Fibroblast of lung (primary cell): Measurements from ENCODE around the gene BMP7. TPM values are rescaled to one million over a fixed set of nuclear protein-coding genes. Genes with fewer than 3 reads are reported as not detected.

ENCODE experiments used
- DNase-seq, 2 donors: peaks; one replicate each; pipeline versions ENCODE4 v3.0.0 to v3.0.0-alpha.2; 2010; ENCODE audit warnings: low read depth in 2 of 2
- H2AFZ ChIP-seq: 2 replicates; pipeline ENCODE4 v1.5.1; 2012; ENCODE audit warnings: low read length, control low read depth, inconsistent platforms
- H3K27ac ChIP-seq: 2 replicates; pipeline ENCODE4 v1.5.1; 2011; ENCODE audit warnings: low read length, control low read depth; ENCODE audit not compliant: insufficient read depth
- H3K27me3 ChIP-seq: 2 replicates; pipeline ENCODE4 v1.5.1; 2011; ENCODE audit warnings: mild to moderate bottlenecking, low read length; ENCODE audit not compliant: control insufficient read depth, insufficient read depth
- H3K36me3 ChIP-seq: 2 replicates; pipeline ENCODE4 v1.5.1; 2011; ENCODE audit warnings: low read length; ENCODE audit not compliant: control insufficient read depth, insufficient read depth
- H3K4me1 ChIP-seq: 2 replicates; pipeline ENCODE4 v1.5.1; 2011; ENCODE audit warnings: low read length; ENCODE audit not compliant: control insufficient read depth, insufficient read depth; ENCODE audit errors: extremely low read depth
- H3K4me2 ChIP-seq: 2 replicates; pipeline ENCODE4 v1.5.1; 2011; ENCODE audit warnings: low read length, control low read depth; ENCODE audit not compliant: insufficient read depth; ENCODE audit errors: extremely low read depth
- H3K4me3 ChIP-seq, 4 experiments: fragments of 200-600 bp in 1 of 4; sonication (generic) in 1 of 4; replicated peaks in 1 of 4; 2 replicates each; pipeline ENCODE4 v1.5.1; 2011 to 2016; ENCODE audit warnings: low read length in 4 of 4, low read depth in 3 of 4, mild to moderate bottlenecking in 3 of 4, control low read depth in 2 of 4, inconsistent platforms in 1 of 4, mixed read lengths in 1 of 4; ENCODE audit not compliant: insufficient read depth in 1 of 4; ENCODE audit errors: control extremely low read depth in 1 of 4
- H3K79me2 ChIP-seq: 2 replicates; pipeline ENCODE4 v1.5.1; 2012; ENCODE audit warnings: mild to moderate bottlenecking, low read length, inconsistent platforms; ENCODE audit not compliant: control insufficient read depth, insufficient read depth
- H3K9ac ChIP-seq: 2 replicates; pipeline ENCODE4 v1.5.1; 2011; ENCODE audit warnings: mild to moderate bottlenecking, low read length, control low read depth; ENCODE audit not compliant: insufficient read depth
- H3K9me3 ChIP-seq: 2 replicates; pipeline ENCODE4 v1.5.1; 2012; ENCODE audit warnings: low read depth, low read length; ENCODE audit not compliant: control insufficient read depth, insufficient read depth
- H4K20me1 ChIP-seq: 2 replicates; pipeline ENCODE4 v1.5.1; 2011; ENCODE audit warnings: low read length; ENCODE audit not compliant: control insufficient read depth, insufficient read depth; ENCODE audit errors: extremely low read depth
- CTCF ChIP-seq, 2 donors: IDR thresholded peaks in 1 of 2; conservative IDR thresholded peaks in 1 of 2; 1 replicate in 1 of 2; 2 replicates in 1 of 2; pipeline ENCODE4 v1.5.1; 2011 to 2012; ENCODE audit warnings: low read length in 2 of 2, control low read depth in 1 of 2, inconsistent platforms in 1 of 2, low read depth in 1 of 2, mild to moderate bottlenecking in 1 of 2
- EZH2 ChIP-seq: IDR thresholded peaks from 2 replicates; pipeline ENCODE4 v1.5.1; 2012; ENCODE audit warnings: low read length, control low read depth, mild to moderate bottlenecking; ENCODE audit errors: missing control alignments
- polyA plus RNA-seq, 2 donors: library from polyadenylated mRNA; depleted of rRNA in 1 of 2; stranded (reverse) in 1 of 2; unstranded in 1 of 2; fragments of >200 nt; gene quantifications; 2 replicates each; pipeline ENCODE4 v1.2.1, GENCODE V29; 2011 to 2012; ENCODE audit warnings: missing spikeins in 1 of 2
- total RNA-seq: library from RNA; depleted of rRNA; stranded (reverse); fragments of >200 nt; gene quantifications from 2 replicates; pipeline ENCODE4 v1.2.1, GENCODE V29; 2014

The BMP7 gene
- total and polyA plus RNA-seq, 2 donors (not counting 1 experiment from before 2014, with no cell fraction given): not detected

- H3K36me3 ChIP-seq: no peaks in the 10 kb centered on the region
- DNase-seq: no peak
- H3K4me1 ChIP-seq: no peaks in the 10 kb centered on the region
- H3K9ac ChIP-seq: no peak overlapping the region
- no peaks in the 10 kb centered on the region for H4K20me1 ChIP-seq
- no peak overlapping the region for H3K27ac ChIP-seq
- TF ChIP-seq CTCF (conservative IDR thresholded peaks at IDR 0.05 in 1 of 2, IDR thresholded peaks at IDR 0.05 in 1 of 2; ENCODE audit: low read depth in 1 of 2, low read length in 2 of 2) (no peak), EZH2 (no peak)
- H3K27me3 ChIP-seq: no peaks in the 10 kb centered on the region
- H3K9me3 ChIP-seq: no peaks in the 10 kb centered on the region
- no peak overlapping the region for H3K4me2 ChIP-seq
- no peak overlapping the region for H3K4me3 ChIP-seq
- H3K79me2 ChIP-seq: no peaks in the 10 kb centered on the region
- no peak overlapping the region for H2AFZ ChIP-seq
Observed at GRCh38 chr20:57275813-57276212, 9.4 kb upstream of the BMP7 start.

- no peaks in the 10 kb centered on the region for H3K9me3 ChIP-seq
- no peaks in the 10 kb centered on the region for H3K36me3 ChIP-seq
- no peak for DNase-seq
- no peaks in the 10 kb centered on the region for H3K79me2 ChIP-seq
- no peaks in the 10 kb centered on the region for H3K27me3 ChIP-seq
- TF ChIP-seq EZH2 (no peak), CTCF (conservative IDR thresholded peaks at IDR 0.05 in 1 of 2, IDR thresholded peaks at IDR 0.05 in 1 of 2; ENCODE audit: low read depth in 1 of 2, low read length in 2 of 2) (no peak)
- H3K4me3 ChIP-seq: no peak overlapping the region
- H3K27ac ChIP-seq: no peak overlapping the region
- no peak overlapping the region for H3K9ac ChIP-seq
- H4K20me1 ChIP-seq: no peaks in the 10 kb centered on the region
- H2AFZ ChIP-seq: no peak overlapping the region
- no peak overlapping the region for H3K4me2 ChIP-seq
- H3K4me1 ChIP-seq: no peaks in the 10 kb centered on the region
Observed at GRCh38 chr20:57275334-57275733, 8.9 kb upstream of the BMP7 start.

- no peak overlapping the region for H3K4me2 ChIP-seq
- no peak overlapping the region for H3K9ac ChIP-seq
- no peak for DNase-seq
Observed at GRCh38 chr20:57274846-57275245, 8.4 kb upstream of the BMP7 start.

More at GRCh38 chr20:57274846-57275245, 8.4 kb upstream of the BMP7 start:
- Histone ChIP-seq H3K9me3 (no peaks in the 10 kb centered on the region), H3K27me3 (no peaks in the 10 kb centered on the region), H3K36me3 (no peaks in the 10 kb centered on the region), H3K4me3 (no peak overlapping the region), H4K20me1 (no peaks in the 10 kb centered on the region), H3K27ac (no peak overlapping the region), H2AFZ (no peak overlapping the region), H3K79me2 (no peaks in the 10 kb centered on the region), H3K4me1 (no peaks in the 10 kb centered on the region)
- no peak for TF ChIP-seq EZH2
- TF ChIP-seq CTCF (conservative IDR thresholded peaks at IDR 0.05 in 1 of 2, IDR thresholded peaks at IDR 0.05 in 1 of 2; ENCODE audit: low read depth in 1 of 2, low read length in 2 of 2): no peak
